GM23338 (cell line): ENCODE results near the gene ZNF219. TPM values are rescaled to one million over a fixed set of nuclear protein-coding genes. Genes with fewer than 3 reads are reported as not detected.

Experiments
- CREB1 ChIP-seq: fragments of 250-450 bp; sonication (Bioruptor Pico); IDR thresholded peaks from 2 replicates; pipeline ENCODE4 v1.5.0; 2020; ENCODE audit warnings: low read depth, mild to moderate bottlenecking, moderate library complexity
- EZH2 ChIP-seq: fragments of 200-600 bp; sonication (generic); IDR thresholded peaks from one replicate; pipeline ENCODE4 v1.8.0; 2017; ENCODE audit warnings: antibody characterized with exemption, mild to moderate bottlenecking, low read depth; ENCODE audit not compliant: unreplicated experiment
- EZH2phosphoT487 ChIP-seq: fragments of 200-600 bp; sonication (generic); IDR thresholded peaks from one replicate; pipeline ENCODE4 v1.8.1; 2018; ENCODE audit warnings: antibody characterized with exemption; ENCODE audit not compliant: unreplicated experiment
- NANOG ChIP-seq: IDR thresholded peaks from 2 replicates; pipeline ENCODE4 v1.6.1; 2016; ENCODE audit warnings: antibody characterized with exemption, borderline replicate concordance
- POLR2AphosphoS5 ChIP-seq: IDR thresholded peaks from 2 replicates; pipeline ENCODE4 v1.6.1; 2016; ENCODE audit warnings: antibody characterized with exemption, low read depth
- REST ChIP-seq: IDR thresholded peaks from one replicate; pipeline ENCODE4 v1.6.1; 2018; ENCODE audit warnings: antibody characterized with exemption; ENCODE audit not compliant: unreplicated experiment
- STAT1 ChIP-seq: IDR thresholded peaks from one replicate; pipeline ENCODE4 v1.6.1; 2016; ENCODE audit warnings: antibody characterized with exemption; ENCODE audit not compliant: unreplicated experiment
- ZNF331 ChIP-seq: fragments of 250-450 bp; sonication (Bioruptor Pico); IDR thresholded peaks from 2 replicates; pipeline ENCODE4 v1.5.0; 2020; ENCODE audit warnings: low read depth, mild to moderate bottlenecking, moderate library complexity
- ZNF462 ChIP-seq: fragments of 250-450 bp; sonication (Bioruptor Pico); IDR thresholded peaks from 2 replicates; pipeline ENCODE4 v1.5.0; 2020; ENCODE audit warnings: mild to moderate bottlenecking, moderate library complexity
- polyA plus RNA-seq: library from polyadenylated mRNA; unstranded; fragments of >200 nt; fragmentation: Nextera tagmentation; extraction: Ambion mirVana; gene quantifications from 2 replicates; pipeline ENCODE4 v1.2.1, GENCODE V29; 2016
- total RNA-seq: library from RNA; depleted of rRNA; stranded (reverse); fragments of >200 nt; shearing (Covaris generic); gene quantifications from 2 replicates; pipeline ENCODE4 v1.2.3, GENCODE V29; 2014

ZNF219 gene
- total and polyA plus RNA-seq, 2 experiments from 2014 or later: 37.7 to 153 TPM

- TF ChIP-seq ZNF462 (CRISPR knock-in tag): no peak
- TF ChIP-seq NANOG: no peak
- no peak for TF ChIP-seq EZH2phosphoT487
- TF ChIP-seq REST: no peak
- TF ChIP-seq EZH2: no peak
- no peak for TF ChIP-seq ZNF331 (CRISPR knock-in tag)
- TF ChIP-seq CREB1: no peak
- no peak for TF ChIP-seq STAT1
- TF ChIP-seq POLR2AphosphoS5: no peak
These were observed 20.5 kb upstream of the ZNF219 start (continued) for GRCh38 chr14:21118933-21119332.
